Stimulated activated CD4-positive, alpha-beta T cell treated with anti-CD3 and anti-CD28 coated beads, TNF-alpha, amount 100 ng/mL, for 24 hours (primary cell): ENCODE data around the gene SPATA16.
"Not testable (repeated sequence)": the region's sequence is repeated elsewhere in the genome, so short reads cannot be mapped to it uniquely, and the experiment has no call there.

Experiments
- DNase-seq, 3 experiments: peaks; one replicate each; pipeline ENCODE4 v3.0.0-alpha.2; 2020; ENCODE audit warnings: low read depth in 3 of 3

The SPATA16 gene

GRCh38 chr3:173004681-173005080 lies 136.4 kb downstream of the SPATA16 start:
- no peak for DNase-seq

GRCh38 chr3:173003956-173004355 lies 137.1 kb downstream of the SPATA16 start:
- DNase-seq = no peak

DNA sequence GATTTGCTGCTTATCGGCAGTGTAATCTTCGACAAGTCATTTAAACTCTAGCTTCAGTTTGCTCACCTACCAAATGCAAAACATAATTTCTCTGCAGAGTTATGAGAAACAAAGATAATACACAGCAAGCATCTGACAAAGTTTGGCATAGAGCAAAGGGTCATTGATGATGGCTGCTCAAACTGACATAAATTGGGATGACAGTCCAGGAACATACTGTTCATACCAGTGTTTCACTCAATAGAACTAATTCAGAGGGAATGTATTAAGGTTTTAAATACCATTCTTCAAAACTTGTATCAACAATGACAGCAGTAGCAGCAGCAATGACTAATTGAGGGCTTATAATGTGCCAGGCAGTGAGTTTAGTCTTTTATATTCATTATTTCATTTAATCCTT lies 137.6 kb downstream of the SPATA16 start:
- no peak for DNase-seq

GRCh38 chr3:173001622-173002021 lies 139.4 kb downstream of the SPATA16 start:
- no peak for DNase-seq

- DNase-seq = no peak
Observed at GRCh38 chr3:173000553-173000952, 140.5 kb downstream of the SPATA16 start.

- no peak for DNase-seq
Observed at GRCh38 chr3:172993412-172993811, 147.6 kb downstream of the SPATA16 start.

GRCh38 chr3:172991424-172991996 lies 149.5 kb downstream of the SPATA16 start:
- DNase-seq = no peak

DNA sequence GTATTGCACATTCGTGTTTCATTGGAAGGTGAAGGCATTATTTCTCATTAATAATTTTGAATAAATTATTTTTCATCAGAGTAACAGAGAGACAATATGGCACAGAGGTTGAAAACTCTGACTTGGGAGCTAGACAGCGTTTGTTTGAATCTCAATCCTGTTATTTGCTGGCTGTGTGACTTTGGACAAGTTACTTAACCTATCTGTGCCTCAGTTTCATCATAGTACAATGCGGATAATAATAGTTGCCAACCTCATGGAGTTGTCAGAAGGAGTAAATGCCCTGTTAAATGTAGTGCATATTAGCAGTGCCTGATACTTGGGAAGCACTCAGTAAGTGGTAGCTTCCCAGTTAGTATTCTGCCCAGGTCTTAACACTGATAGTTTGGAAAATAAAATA lies 151.7 kb downstream of the SPATA16 start:
- no peak for DNase-seq

DNA sequence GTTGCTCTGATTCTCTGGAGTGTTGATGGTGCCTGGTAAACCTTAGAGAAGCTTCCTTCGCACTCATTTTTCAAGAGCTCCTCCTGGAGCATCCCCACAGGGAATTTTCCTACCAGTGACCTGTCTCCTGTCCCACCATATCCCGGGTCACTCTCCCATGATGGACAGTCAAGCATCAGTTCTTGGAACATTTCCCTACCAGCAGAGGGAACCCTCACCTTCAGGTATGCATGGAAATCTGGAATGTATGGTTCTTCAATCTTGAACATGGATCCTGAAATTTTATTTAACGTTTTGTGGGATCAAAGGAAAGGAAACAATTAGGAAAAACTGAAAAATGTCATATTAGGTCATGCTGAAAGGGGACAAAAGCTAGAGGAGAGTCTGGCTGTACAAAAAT lies 153.8 kb downstream of the SPATA16 start:
- DNase-seq = no peak

- no peak for DNase-seq
Observed at GRCh38 chr3:172984914-172985313, 156.1 kb downstream of the SPATA16 start.

- DNase-seq = no peak
Observed at GRCh38 chr3:172982736-172983364, 158.2 kb downstream of the SPATA16 start.

GRCh38 chr3:172981407-172981983 lies 159.5 kb downstream of the SPATA16 start:
- no peak for DNase-seq

DNA sequence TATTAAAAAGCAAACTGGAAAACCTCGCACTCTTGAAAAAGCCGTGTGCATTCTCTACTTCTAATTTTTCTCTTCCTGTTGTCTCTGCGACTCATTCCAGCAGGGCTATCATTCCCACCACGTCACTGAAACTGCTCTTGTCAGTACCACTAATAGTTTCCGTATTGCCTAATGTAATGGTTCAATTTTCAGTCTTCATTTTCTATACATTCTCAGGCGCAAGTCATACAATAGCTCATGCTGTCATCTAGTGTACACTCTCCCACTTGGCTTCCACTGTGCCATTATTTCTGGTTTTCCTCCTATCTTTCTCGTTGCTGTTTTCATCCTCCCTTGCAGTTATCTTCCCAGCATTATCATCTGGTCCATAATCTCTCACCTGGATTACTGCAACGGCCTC lies 160.2 kb downstream of the SPATA16 start:
- DNase-seq = no peak

GRCh38 chr3:172977696-172978095 lies 163.3 kb downstream of the SPATA16 start:
- no peak for DNase-seq

GRCh38 chr3:172974969-172975368 lies 166.1 kb downstream of the SPATA16 start:
- no peak for DNase-seq

- DNase-seq = no peak
Observed at GRCh38 chr3:172973799-172974198, 167.2 kb downstream of the SPATA16 start.

DNA sequence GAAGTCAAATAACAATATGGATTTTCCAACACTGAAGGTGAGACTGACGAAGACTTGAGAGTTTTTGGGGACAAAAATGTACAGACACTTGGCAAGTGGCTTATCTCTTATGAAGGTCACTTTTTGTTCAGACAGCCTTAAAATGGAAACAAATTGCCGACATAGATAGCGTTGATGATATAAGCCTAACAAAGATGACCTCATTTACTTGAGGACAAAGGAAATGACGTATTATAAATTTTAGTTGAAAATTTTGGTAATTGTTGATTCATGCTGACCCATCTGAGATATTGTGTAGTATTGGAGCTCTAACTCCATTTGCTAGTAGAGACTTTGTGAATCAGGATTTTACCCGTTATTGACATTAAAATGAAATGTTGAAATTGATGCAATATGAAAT lies 168.3 kb downstream of the SPATA16 start:
- DNase-seq = no peak

- no peak for DNase-seq
Observed at GRCh38 chr3:172972067-172972466, 169.0 kb downstream of the SPATA16 start.

GRCh38 chr3:172968646-172969045 lies 172.4 kb downstream of the SPATA16 start:
- no peak for DNase-seq

GRCh38 chr3:172965256-172965655 lies 175.8 kb downstream of the SPATA16 start:
- DNase-seq = no peak

DNA sequence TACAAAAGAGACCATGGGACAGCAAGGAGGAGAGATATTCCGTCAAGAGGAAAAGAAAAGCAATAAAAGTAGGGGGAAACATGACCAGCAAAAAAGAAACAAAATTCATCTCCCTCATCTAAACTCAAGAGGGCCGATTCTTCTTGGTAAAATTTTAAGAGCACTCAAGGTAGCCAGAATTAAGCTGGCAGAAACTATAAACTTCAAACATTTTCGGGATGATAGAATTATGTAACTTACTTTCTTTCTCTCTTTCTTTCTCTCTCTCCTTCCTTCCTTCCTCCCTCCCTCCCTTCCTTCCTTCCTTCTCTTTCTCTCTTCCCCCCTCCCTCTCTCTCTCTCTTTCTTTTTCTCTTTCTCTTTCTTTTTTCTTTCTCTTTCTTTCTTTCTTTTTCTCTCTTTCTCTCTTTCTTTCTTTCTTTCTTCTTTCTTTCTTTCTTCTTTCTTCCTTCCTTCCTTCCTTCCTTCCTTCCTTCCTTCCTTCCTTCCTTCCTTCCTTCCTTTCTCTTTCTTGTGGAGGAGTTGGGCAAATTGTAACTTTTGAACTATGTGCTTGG lies 180.3 kb downstream of the SPATA16 start:
- DNase-seq = not testable (repeated sequence)

DNA sequence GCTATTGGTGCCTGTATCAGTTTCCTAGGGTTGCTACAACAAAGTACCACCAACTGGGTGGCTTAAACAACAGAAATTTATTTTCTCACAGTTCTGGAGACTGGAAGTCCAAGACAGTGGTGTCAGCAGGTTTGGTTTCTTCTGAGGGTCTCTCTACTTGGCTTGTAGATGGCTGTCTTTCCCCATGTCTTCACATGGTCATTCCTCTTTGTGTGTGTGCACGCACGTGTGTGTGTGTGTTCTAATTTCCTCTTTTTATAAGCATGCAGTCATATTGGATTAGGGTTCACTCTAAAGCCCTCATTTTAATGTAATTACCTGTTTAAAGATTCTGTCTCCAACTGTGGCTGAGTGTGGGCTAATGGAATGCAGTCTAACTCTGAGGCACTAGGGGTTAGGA lies 182.5 kb downstream of the SPATA16 start:
- DNase-seq = no peak

GRCh38 chr3:172953571-172953970 lies 187.5 kb downstream of the SPATA16 start:
- DNase-seq = no peak
